H9 (cell line): ENCODE data around the gene CLRN1. TPM values are rescaled to one million over a fixed set of nuclear protein-coding genes. Genes with fewer than 3 reads are reported as not detected.

Experiments used
- DNase-seq: peaks from one replicate; pipeline ENCODE4 v3.0.0-alpha.2; 2017
- H2AFZ ChIP-seq: one replicate; pipeline ENCODE4 v1.6.1; 2013; ENCODE audit warnings: mild to moderate bottlenecking, low read length, control low read depth, moderate library complexity
- H2AK5ac ChIP-seq: 2 replicates; pipeline ENCODE4 v1.6.1; 2013; ENCODE audit warnings: low read length, control low read depth, mixed read lengths; ENCODE audit not compliant: insufficient read length
- H2BK120ac ChIP-seq: one replicate; pipeline ENCODE4 v1.6.1; 2013; ENCODE audit warnings: low read depth, mild to moderate bottlenecking, low read length, control low read depth, inconsistent platforms; ENCODE audit not compliant: poor library complexity, severe bottlenecking
- H2BK12ac ChIP-seq: 2 replicates; pipeline ENCODE4 v1.6.1; 2013; ENCODE audit warnings: low read length, control low read depth, mixed read lengths, low read depth; ENCODE audit not compliant: insufficient read length
- H2BK15ac ChIP-seq: 2 replicates; pipeline ENCODE4 v1.6.1; 2013; ENCODE audit warnings: low read depth, low read length, control low read depth
- H2BK20ac ChIP-seq: one replicate; pipeline ENCODE4 v1.6.1; 2013; ENCODE audit warnings: low read depth, mild to moderate bottlenecking, low read length, control low read depth, inconsistent platforms; ENCODE audit not compliant: poor library complexity, severe bottlenecking
- H2BK5ac ChIP-seq: 2 replicates; pipeline ENCODE4 v1.6.1; 2013; ENCODE audit warnings: low read length, control low read depth, mixed read lengths; ENCODE audit not compliant: insufficient read length
- H3K14ac ChIP-seq: 2 replicates; pipeline ENCODE4 v1.6.1; 2013; ENCODE audit warnings: low read length, control low read depth; ENCODE audit not compliant: insufficient read depth
- H3K18ac ChIP-seq: 2 replicates; pipeline ENCODE4 v1.6.1; 2013; ENCODE audit warnings: low read depth, mild to moderate bottlenecking, mixed read lengths, low read length, control low read depth; ENCODE audit not compliant: insufficient read length
- H3K23ac ChIP-seq: 2 replicates; pipeline ENCODE4 v1.6.1; 2013; ENCODE audit warnings: low read length, control low read depth, mixed read lengths, low read depth; ENCODE audit not compliant: insufficient read length
- H3K23me2 ChIP-seq: 2 replicates; pipeline ENCODE4 v1.6.1; 2013; ENCODE audit warnings: low read depth, mild to moderate bottlenecking, mixed read lengths, low read length, control low read depth; ENCODE audit not compliant: insufficient read length, poor library complexity, severe bottlenecking
- H3K27ac ChIP-seq: 2 replicates; pipeline ENCODE4 v1.5.1; 2013; ENCODE audit warnings: low read length, control low read depth, mixed read lengths, low read depth; ENCODE audit not compliant: insufficient read length
- H3K27me3 ChIP-seq: 2 replicates; pipeline ENCODE4 v1.6.1; 2013; ENCODE audit warnings: low read length, control low read depth, inconsistent platforms; ENCODE audit not compliant: insufficient read depth
- H3K4ac ChIP-seq: 2 replicates; pipeline ENCODE4 v1.6.1; 2013; ENCODE audit warnings: low read depth, mild to moderate bottlenecking, control low read depth, inconsistent platforms, low read length, moderate library complexity
- H3K4me1 ChIP-seq: 2 replicates; pipeline ENCODE4 v1.6.1; 2013; ENCODE audit warnings: low read length, control low read depth, inconsistent platforms; ENCODE audit not compliant: insufficient read depth
- H3K4me2 ChIP-seq: 2 replicates; pipeline ENCODE4 v1.6.1; 2013; ENCODE audit warnings: low read length, control low read depth, mixed read lengths; ENCODE audit not compliant: insufficient read length, insufficient read depth
- H3K56ac ChIP-seq: 2 replicates; pipeline ENCODE4 v1.6.1; 2013; ENCODE audit warnings: low read depth, mild to moderate bottlenecking, mixed read lengths, low read length, control low read depth; ENCODE audit not compliant: insufficient read length
- H3K79me1 ChIP-seq: 2 replicates; pipeline ENCODE4 v1.6.1; 2013; ENCODE audit warnings: low read depth, mild to moderate bottlenecking, moderate library complexity, low read length, control low read depth, inconsistent platforms; ENCODE audit not compliant: insufficient read depth, poor library complexity, severe bottlenecking
- H3K79me2 ChIP-seq: 2 replicates; pipeline ENCODE4 v1.6.1; 2013; ENCODE audit warnings: low read length, control low read depth, inconsistent platforms; ENCODE audit not compliant: insufficient read depth
- H3K9ac ChIP-seq: 2 replicates; pipeline ENCODE4 v1.6.1; 2013; ENCODE audit warnings: low read length, control low read depth, mixed read lengths; ENCODE audit not compliant: insufficient read length; ENCODE audit errors: extremely low read depth
- H3K9me3 ChIP-seq: one replicate; pipeline ENCODE4 v1.6.1; 2013; ENCODE audit warnings: low read depth, low read length, inconsistent platforms; ENCODE audit not compliant: control insufficient read depth
- H3T11ph ChIP-seq: one replicate; pipeline ENCODE4 v1.6.1; 2013; ENCODE audit warnings: mild to moderate bottlenecking, low read length, control low read depth, inconsistent platforms
- H4K20me1 ChIP-seq: one replicate; pipeline ENCODE4 v1.6.1; 2013; ENCODE audit not compliant: control insufficient read depth, insufficient read length, insufficient read depth
- H4K5ac ChIP-seq: 2 replicates; pipeline ENCODE4 v1.6.1; 2013; ENCODE audit warnings: low read depth, mild to moderate bottlenecking, mixed read lengths, low read length, control low read depth; ENCODE audit not compliant: insufficient read length
- H4K8ac ChIP-seq: replicated peaks from 2 replicates; pipeline ENCODE4 v1.6.1; 2013; ENCODE audit warnings: low read length, control low read depth, mixed read lengths, low read depth; ENCODE audit not compliant: insufficient read length
- H4K91ac ChIP-seq: 2 replicates; pipeline ENCODE4 v1.6.1; 2013; ENCODE audit warnings: low read depth, mild to moderate bottlenecking, moderate library complexity, mixed read lengths, low read length, control low read depth; ENCODE audit not compliant: insufficient read length
- H3K27ac Mint-ChIP-seq, 3 experiments: 2 replicates in 2 of 3; 3 replicates in 1 of 3; pipeline ENCODE4 v1.8.0; 2020 to 2021; ENCODE audit warnings: mixed read lengths in 3 of 3, mild to moderate bottlenecking in 1 of 3, moderate library complexity in 1 of 3
- H3K27me3 Mint-ChIP-seq: 2 replicates; pipeline ENCODE4 v1.8.0; 2021; ENCODE audit warnings: low read depth, mild to moderate bottlenecking, moderate library complexity, mixed read lengths
- H3K36me3 Mint-ChIP-seq, 3 experiments: 2 replicates in 2 of 3; 3 replicates in 1 of 3; pipeline ENCODE4 v1.8.0; 2020 to 2021; ENCODE audit warnings: low read depth in 3 of 3, mixed read lengths in 3 of 3; ENCODE audit not compliant: insufficient read depth in 1 of 3
- H3K4me1 Mint-ChIP-seq, 2 experiments: 2 replicates each; pipeline ENCODE4 v1.8.0; 2020; ENCODE audit warnings: mixed read lengths in 2 of 2
- H3K4me3 Mint-ChIP-seq, 2 experiments: 2 replicates in 1 of 2; 3 replicates in 1 of 2; pipeline ENCODE4 v1.8.0; 2020 to 2021; ENCODE audit warnings: mild to moderate bottlenecking in 2 of 2, mixed read lengths in 2 of 2, moderate library complexity in 1 of 2
- H3K9me3 Mint-ChIP-seq, 2 experiments: 2 replicates in 1 of 2; 3 replicates in 1 of 2; pipeline ENCODE4 v1.8.0; 2020; ENCODE audit warnings: mild to moderate bottlenecking in 2 of 2, mixed read lengths in 2 of 2, moderate library complexity in 1 of 2
- WGBS: extraction: QIAGEN DNeasy Blood & Tissue Kit; methylation state at CpG from one replicate; pipeline ENCODE4 v1.1.7; 2013; ENCODE audit warnings: missing lambda C conversion rate, low lambda C conversion rate, mixed read lengths; ENCODE audit not compliant: insufficient read length; ENCODE audit errors: extremely low coverage; 5-methylcytosine and 5-hydroxymethylcytosine counted together
- total RNA-seq: library from RNA; stranded (reverse); gene quantifications from 2 replicates; pipeline ENCODE4 v1.2.1, GENCODE V29; 2021
- TF ChIP-seq, protein P1 (sequence below): fragments of 200-600 bp; sonication (generic); conservative IDR thresholded peaks from 3 replicates; pipeline ENCODE4 v1.8.0; 2021; ENCODE audit warnings: antibody characterized with exemption, mild to moderate bottlenecking

The CLRN1 gene
- total RNA-seq, 1 experiment from 2014 or later: not detected

DNA sequence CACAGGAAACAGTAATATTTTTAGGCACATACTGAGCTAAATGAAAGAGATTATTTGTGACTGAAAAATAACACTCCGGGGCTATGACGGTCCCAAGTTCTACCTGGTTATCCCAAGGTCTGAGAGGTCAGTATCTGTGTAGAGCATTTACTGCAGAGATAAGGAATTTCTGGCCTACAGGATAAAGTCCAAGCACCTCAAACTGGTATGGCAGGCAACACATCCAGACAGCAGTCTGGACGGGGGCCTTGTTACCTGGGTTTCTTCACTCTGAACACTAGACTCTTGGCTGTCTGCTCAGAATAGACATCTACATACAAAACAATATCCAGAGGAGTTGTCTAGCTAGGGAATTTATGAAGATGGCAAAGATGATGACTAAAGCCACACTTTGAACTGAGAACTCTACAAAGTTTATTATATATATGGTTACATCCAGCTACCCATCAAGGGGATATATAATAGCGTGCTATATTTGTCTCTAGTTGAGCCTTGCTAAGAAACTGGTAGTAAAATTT is 42.0 kb upstream of the CLRN1 start:
- Histone ChIP-seq H4K20me1 (no peaks in the 10 kb centered on the region), H3K56ac (no peak overlapping the region), H2AK5ac (no peak overlapping the region), H3K79me1 (no peaks in the 10 kb centered on the region), H3T11ph (no peak overlapping the region), H2BK120ac (no peak overlapping the region), H3K4me1 (no peaks in the 10 kb centered on the region), H3K79me2 (no peaks in the 10 kb centered on the region), H2BK12ac (no peak overlapping the region), H3K9me3 (no peaks in the 10 kb centered on the region), H3K27me3 (no peaks in the 10 kb centered on the region), H3K23ac (no peak overlapping the region), H3K27ac (no peak overlapping the region), H2BK20ac (no peak overlapping the region), H3K9ac (no peak overlapping the region), H3K4me2 (no peak overlapping the region), H3K4ac (no peak overlapping the region), H4K91ac (no peak overlapping the region), H2AFZ (no peak overlapping the region), H3K23me2 (no peaks in the 10 kb centered on the region), H3K14ac (no peak overlapping the region), H4K8ac (no peak overlapping the region), H3K18ac (no peak overlapping the region), H2BK5ac (no peak overlapping the region), H2BK15ac (no peak overlapping the region), H4K5ac (no peak overlapping the region)
- TF ChIP-seq, protein P1, sequence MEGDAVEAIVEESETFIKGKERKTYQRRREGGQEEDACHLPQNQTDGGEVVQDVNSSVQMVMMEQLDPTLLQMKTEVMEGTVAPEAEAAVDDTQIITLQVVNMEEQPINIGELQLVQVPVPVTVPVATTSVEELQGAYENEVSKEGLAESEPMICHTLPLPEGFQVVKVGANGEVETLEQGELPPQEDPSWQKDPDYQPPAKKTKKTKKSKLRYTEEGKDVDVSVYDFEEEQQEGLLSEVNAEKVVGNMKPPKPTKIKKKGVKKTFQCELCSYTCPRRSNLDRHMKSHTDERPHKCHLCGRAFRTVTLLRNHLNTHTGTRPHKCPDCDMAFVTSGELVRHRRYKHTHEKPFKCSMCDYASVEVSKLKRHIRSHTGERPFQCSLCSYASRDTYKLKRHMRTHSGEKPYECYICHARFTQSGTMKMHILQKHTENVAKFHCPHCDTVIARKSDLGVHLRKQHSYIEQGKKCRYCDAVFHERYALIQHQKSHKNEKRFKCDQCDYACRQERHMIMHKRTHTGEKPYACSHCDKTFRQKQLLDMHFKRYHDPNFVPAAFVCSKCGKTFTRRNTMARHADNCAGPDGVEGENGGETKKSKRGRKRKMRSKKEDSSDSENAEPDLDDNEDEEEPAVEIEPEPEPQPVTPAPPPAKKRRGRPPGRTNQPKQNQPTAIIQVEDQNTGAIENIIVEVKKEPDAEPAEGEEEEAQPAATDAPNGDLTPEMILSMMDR: no peak
- Mint-ChIP-seq H3K9me3 (no peaks in the 10 kb centered on the region), H3K36me3 (no peaks in the 10 kb centered on the region), H3K27ac (no peak overlapping the region), H3K27me3 (no peaks in the 10 kb centered on the region), H3K4me3 (no peak overlapping the region), H3K4me1 (peaks cover 8 to 10% of the 10 kb centered on the region in 2 experiments)
- no CpG with 5 or more reads among the region's 4 CpGs for WGBS
- no peak for DNase-seq
